NCI-H1930 (cell line): ENCODE measurements around the gene IL17RE.
"Not testable (repeated sequence)": the region's sequence is repeated elsewhere in the genome, so short reads cannot be mapped to it uniquely, and the experiment has no call there.

ENCODE experiments used
- DNase-seq, 2 experiments: peaks; one replicate each; lab custom pipeline; 2025; lab: John Stamatoyannopoulos, UW

Gene IL17RE

DNA sequence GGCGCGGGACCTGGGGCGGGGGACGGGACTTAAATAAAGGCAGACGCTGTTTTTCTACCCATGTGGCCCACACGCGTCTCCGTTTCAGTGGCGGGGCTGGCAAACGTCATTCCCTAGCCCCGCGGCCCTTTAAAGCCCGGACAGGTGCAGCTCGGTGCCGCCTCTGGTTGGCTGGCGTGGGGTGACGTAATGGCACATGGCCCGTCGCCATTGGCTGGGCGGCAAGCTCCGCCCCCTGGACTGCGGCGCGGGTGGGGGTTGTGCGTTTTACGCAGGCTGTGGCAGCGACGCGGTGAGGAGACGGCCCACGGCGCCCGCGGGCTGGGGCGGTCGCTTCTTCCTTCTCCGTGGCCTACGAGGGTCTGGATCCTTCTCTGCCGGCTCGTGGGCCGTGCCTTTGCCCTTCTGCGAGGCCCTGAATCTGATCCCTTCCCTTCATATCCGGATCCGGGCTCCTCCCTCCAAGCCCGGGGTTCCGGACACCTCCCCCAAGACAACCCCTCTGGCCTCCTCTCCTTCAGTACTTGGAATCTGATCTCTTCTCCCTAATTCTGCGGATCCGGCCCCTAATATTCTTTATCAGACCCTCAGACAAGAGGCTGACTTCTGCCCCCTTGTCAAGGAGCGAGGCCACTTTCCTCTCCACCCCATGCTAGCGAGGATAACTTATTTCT lies 31.1 kb downstream of the IL17RE start, which contains the start of gene CRELD1:
TSS of gene CRELD1 (plus strand) at position 274 of the 674 bp plus-strand sequence. CDS start 605 bp downstream, outside the sequence.
- peak; percentile 82 to 85 for DNase-seq

DNA sequence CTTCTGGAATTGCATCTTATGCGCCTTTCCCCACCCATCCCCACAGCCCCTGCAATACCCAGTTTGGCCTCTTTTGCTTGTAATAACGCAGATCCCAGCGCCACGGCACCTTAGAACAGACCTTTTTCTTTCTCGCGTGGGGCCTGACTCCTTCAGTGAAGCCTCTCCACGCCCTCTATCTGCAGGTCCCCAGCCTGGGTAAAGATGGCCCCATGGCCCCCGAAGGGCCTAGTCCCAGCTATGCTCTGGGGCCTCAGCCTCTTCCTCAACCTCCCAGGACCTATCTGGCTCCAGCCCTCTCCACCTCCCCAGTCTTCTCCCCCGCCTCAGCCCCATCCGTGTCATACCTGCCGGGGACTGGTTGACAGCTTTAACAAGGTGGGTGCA lies 31.6 kb downstream of the IL17RE start:
- DNase-seq, result no peak

DNA sequence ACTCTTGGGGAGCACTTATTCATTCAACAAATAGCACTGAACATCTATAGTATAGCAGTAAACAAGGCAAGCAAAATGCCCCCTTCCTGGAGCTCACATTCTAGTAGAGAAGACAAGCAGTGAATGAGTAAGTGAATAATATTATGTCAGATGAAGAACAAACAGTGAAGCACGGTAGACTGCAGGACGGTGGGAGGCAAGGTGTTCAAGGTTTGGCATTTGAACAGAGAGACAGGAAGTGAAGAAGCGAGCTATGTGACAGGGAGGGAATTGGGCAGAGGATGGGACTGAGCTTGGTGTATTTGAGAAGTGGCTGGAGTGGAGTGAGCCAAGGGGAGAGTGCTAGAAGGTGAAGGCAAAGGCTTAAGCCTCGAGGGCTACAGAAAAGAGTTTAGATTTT lies 32.3 kb downstream of the IL17RE start:
- DNase-seq, result no peak

DNA sequence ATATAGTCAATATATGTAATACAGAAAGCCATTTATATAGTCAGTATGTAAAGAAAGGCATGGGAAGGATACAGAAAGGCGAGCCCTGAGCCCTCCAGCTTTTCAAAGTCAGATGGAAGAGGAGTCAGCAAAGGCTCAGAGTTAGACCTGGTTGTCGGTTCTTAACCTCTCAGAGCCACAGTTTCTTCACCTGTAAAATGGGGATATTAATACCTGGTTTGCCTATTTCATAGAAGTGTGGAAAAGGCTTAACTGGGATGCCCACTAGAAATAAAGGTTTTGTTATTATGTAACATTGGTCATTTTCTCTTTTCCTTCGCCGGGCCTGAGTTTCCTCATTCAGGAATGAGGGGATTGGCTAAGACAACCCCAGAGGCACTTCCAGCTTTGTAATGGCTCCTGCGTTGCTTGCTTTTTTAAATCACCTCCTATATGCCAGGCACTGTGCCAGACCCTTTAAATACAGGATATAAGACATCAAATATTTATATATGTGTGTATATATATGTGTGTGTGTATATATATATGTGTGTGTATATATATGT lies 33.4 kb downstream of the IL17RE start:
- DNase-seq, result no peak

DNA sequence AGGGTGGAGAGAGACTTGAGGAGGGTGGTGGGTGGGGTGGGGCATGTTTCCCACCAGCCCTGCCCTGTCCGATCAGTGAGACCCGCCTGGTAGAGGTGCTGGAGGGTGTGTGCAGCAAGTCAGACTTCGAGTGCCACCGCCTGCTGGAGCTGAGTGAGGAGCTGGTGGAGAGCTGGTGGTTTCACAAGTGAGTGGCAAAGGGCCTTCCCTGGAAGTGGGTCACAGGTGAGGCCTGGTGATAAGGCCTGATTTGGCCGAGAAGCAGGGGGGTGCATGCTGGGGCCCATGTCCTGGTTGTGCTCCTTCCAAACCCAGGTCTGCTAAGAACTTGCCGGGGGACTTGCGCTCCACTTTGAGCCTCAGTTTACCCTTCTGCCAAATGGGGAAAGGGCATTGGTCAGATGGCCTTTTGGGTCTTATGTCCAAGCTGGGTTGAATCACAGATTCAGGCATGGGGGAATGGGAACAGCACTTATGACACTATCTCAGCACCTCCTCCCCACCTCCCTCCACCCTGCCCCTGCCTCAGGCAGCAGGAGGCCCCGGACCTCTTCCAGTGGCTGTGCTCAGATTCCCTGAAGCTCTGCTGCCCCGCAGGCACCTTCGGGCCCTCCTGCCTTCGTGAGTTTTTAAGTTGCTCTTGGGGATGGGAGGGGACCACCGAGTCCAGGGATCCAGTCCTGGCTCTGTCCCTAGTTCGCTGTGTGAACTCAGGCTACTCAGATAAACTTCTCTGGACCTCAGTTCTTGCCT lies 35.0 kb downstream of the IL17RE start:
- no peak for DNase-seq

DNA sequence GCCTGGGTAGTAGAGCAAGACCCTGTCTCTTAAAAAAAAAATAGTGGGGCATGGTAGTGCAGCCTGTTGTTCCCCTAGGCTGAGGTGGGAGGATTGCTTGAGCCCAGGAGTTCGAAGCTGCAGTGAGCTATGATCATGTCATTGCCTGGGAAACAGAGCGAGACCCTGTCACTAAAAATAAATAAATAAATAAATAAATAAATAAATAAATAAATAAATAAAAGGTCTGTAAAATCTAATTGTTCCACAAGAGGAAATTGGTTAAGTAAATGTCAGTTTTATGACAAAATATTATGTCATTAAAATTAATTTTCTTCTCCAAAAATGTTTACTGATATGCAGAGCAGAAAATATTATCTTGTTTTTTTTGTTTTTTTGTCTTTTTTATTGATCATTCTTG lies 36.3 kb downstream of the IL17RE start:
- no peak for DNase-seq

DNA sequence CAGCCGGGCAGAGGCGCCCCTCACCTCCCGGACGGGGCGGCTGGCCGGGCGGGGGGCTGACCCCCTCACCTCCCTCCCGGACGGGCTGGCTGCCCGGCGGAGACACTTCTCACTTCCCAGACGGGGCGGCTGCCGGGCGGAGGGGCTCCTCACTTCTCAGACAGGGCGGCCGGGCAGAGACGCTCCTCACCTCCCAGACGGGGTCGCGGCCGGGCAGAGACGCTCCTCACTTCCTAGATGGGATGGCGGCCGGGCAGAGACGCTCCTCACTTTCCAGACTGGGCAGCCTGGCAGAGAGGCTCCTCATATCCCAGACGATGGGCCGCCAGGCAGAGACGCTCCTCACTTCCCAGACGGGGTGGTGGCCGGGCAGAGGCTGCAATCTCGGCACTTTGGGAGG lies 37.3 kb downstream of the IL17RE start:
- DNase-seq, result not testable (repeated sequence)

DNA sequence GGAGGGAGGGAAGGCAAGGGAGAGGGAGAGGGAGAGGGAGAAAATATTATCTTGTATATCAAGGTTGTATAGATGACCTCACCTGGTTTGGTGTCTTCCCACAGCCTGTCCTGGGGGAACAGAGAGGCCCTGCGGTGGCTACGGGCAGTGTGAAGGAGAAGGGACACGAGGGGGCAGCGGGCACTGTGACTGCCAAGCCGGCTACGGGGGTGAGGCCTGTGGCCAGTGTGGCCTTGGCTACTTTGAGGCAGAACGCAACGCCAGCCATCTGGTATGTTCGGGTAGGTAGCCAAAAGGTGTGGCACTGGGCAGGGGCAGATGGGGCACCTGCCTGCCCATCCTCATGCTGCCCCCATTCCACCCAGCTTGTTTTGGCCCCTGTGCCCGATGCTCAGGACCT lies 38.1 kb downstream of the IL17RE start:
- no peak for DNase-seq

DNA sequence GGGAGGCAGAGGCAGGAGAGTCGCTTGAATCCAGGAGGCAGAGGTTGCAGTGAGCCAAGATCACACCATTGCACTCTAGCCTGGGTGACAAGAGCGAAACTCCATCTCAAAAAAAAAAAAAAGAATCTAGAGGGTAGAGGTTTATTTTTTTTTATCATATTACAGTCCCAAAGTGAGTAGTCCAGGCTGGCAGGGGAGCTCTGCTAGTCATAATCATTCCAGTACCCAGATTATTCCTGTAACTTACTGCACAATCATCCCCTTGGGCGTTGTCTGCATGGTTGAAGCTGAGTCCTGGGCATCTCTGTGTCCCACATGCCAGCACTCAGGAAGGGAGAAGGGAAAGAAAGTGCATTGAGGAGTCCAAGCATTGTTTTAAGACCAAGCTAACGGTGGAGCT lies 39.5 kb downstream of the IL17RE start:
- no peak for DNase-seq

DNA sequence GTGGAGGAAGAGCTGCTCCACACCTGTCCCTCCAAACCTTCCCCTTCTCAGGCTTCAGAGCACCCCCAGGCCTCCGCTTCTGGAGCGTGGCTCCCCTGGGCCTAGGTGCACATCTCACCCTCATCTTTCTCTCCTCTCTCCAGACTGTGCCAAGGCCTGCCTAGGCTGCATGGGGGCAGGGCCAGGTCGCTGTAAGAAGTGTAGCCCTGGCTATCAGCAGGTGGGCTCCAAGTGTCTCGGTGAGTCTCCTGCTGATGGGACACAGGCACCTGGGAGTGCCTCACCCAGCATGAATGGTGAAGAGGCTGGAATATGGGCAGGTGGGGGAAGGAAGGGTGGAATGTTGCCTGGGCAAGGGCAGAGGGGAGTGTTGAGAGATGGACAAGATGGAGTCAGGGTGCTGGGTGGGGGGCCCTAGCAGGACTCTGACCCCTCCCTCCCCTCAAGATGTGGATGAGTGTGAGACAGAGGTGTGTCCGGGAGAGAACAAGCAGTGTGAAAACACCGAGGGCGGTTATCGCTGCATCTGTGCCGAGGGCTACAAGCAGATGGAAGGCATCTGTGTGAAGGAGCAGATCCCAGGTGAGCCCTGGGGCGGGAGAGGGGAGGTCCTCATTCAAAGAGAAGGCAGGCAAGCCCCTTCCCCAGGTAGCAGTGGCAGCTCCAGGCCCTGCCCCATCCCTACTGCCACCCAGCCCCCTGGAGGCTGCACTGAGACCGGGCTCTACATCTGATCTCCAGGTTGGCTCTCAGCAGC lies 40.5 kb downstream of the IL17RE start:
- DNase-seq, result no peak

DNA sequence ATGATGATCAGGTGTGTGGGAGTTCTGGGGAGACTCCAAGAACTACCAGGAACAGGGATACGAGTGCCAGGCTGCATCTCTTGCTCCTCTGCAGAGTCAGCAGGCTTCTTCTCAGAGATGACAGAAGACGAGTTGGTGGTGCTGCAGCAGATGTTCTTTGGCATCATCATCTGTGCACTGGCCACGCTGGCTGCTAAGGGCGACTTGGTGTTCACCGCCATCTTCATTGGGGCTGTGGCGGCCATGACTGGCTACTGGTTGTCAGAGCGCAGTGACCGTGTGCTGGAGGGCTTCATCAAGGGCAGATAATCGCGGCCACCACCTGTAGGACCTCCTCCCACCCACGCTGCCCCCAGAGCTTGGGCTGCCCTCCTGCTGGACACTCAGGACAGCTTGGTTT lies 41.6 kb downstream of the IL17RE start:
- DNase-seq, result no peak

DNA sequence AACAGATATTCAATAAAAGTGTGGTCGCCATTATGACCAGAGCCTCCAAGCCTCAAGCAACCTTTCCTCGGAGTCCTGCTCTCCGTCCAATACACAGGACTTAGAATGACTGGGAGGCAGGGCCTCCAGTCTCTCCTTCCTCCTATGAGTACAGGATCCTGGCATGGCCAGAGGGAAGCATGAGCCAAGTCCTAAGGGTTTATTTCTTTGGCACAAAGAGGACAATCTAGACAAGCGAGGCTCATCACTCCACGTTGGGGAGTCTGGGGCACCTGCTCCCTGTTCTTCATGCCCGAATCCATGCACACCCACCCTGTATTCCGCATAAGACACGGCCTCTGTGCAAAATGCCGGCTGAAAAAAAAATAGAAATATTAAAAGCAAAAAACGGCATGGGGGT lies 42.7 kb downstream of the IL17RE start:
- no peak for DNase-seq

DNA sequence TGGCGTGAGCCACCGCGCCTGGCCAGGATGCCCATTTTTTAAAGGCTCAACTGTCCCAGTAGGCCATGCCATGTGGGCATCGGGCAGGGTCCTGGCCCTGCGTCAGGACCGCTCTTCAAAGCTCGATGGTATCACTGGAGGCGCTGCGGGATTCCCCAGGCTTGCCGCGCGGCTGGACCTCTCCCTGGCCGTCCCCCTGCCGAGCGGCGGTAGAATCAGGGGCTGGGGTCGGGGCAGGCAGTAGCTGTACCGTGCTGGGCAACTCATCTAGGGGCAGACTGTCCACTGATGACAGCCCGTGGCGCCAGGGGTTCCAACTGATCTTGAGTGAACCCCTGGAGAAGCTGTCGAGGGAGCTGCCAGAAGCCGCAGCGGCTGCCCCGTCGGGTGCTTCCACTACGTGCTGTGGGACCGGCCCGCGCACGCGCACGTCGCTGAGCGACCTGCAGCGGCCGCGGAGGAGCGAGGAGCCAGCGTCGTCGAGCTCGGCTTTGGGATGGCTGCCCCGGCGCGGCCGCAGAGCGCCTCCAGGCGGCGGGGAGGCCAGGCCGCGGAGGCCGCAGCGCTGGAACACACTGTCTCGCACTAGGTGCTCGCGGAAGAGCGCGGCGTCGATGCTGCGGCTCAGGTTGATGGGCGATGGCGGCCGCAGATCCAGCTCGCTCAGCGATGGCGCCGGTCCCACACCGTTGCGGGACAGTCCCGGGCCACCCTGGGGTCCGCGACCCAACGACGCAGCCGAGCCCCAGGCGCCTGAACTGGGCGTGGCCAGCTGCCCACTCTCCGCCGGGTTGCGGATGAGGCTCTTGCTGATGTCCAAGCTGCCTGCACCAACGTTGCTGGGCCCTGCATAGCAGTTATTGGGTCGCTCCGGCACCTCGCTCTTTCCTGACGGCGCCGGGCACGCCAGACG lies 43.7 kb downstream of the IL17RE start:
- DNase-seq, result peak; percentile 38 to 87

DNA sequence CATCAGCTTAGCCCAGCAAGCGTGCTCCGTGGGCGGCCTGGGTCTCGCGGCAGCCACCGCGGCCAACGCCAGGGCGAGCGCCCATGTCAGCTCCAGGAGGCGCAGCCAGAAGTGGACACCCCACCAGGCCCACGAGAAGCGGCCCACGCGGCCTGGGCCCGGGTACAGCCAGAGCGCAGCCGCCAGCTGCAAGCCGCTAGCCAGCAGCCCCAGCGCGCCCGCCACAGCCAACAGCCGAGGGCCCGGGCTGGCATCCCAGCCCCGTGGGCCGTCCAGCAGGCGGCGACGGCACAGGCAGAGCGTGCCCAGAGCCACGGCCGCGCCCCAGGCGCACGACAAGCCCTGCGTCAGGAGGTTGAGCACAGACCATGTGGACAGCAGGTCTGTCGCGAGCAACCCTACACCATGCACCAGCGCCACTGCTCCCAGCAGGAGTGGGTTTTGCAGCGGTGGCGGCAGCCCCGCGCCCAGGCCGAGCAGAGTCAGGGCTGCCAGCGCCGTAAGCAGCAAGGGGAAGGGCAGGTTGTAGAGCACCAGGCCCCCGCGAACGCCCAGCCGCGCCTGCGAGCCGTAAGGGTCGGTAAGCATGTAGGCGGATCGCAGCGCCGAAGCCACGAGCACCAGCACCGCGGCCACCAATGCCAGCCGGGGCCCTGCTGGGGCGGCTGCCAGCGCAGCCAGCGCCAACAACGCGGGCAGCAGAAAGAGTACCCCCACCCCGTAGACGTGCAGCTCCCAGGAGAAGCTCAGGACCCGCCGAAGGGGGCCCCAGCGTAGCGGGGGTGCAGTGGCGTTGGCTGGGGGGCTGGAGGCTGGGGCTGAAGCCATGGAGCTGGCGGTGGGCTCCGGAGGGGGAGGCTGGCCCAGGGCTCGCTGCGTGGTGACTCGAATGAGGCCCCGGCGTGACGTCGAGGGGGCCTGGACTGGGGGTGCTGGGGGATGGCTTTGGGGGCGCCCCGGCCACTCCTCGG lies 44.7 kb downstream of the IL17RE start:
- peak; percentile 46 to 72 for DNase-seq

DNA sequence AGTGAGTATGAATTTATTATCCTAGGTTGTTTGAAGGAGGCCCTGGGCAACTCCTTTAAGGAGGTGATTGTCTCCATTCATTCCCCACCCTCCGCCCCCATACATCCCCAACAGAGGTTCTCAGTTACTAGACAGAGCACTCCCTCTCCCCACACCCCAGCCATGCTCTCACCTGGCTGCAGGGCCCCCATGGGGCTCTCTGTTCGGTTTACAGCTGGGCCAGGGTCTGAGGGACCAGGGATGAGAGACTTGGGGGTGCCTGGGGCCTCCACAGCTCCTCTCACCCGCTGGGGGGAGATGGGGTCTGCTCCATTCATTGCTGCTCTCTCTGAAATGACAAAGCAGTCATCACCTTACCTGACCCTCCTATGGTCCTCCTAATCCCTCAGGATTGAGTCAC lies 45.9 kb downstream of the IL17RE start:
- no peak for DNase-seq

DNA sequence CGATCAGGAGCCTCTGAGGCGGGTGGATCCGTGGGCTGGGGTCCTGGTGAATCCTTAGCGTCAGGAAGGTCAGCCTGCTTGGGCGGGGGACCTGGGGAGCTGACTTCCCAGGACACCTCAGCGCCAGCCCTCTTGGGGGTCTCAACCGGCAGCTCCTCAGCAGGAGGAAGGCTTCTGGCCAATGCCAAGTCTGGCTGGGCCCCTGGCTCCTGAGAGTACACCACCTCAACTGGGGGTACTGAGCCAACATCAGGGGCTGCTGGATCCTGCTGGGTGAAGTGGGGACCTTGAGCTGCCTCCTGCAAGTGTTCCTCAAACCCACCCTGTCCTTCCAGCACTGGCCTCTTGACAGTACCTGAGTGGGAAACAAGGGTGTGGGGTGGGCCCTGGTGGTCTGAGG lies 46.5 kb downstream of the IL17RE start:
- no peak for DNase-seq

DNA sequence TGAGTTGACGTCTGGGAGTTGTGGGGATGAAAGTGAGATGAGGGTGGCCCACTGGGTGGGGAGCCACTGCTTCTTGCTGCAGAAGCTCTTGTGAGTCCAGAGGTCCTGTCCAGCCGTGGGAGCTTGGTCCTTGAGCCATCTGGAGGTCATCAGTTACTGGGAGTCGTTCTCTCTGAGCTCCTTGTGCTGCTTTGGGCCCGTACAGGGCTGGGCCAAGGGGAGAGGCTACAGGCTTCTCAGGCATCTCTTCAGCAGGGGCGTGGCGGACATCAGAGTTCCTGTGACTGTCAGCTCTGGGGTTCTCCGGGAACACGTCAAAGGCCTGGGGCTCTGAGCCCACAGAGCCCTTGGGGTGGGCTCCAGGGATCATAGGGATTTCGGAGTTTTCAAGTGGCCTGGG lies 47.0 kb downstream of the IL17RE start:
- DNase-seq, result no peak

DNA sequence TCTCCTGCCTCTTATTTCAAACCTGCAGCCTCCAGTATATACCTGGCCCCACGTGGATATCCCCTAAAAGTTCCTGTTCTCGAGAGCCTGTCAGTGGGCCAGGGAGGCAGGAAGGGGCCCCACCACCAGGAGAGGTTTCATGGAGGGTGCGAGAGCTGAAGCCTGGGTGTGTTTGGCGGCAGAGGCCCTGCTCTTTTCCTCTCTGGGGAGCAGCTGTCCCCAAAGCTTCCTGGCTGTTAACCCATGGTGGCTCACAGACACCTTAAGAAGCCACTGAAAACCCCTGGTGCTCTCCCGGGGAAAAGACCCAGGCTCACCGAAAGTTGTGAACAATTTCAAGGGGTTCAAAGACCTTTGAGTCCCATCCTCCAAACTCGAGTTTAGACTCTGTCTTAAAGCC lies 48.5 kb downstream of the IL17RE start:
- no peak for DNase-seq

DNA sequence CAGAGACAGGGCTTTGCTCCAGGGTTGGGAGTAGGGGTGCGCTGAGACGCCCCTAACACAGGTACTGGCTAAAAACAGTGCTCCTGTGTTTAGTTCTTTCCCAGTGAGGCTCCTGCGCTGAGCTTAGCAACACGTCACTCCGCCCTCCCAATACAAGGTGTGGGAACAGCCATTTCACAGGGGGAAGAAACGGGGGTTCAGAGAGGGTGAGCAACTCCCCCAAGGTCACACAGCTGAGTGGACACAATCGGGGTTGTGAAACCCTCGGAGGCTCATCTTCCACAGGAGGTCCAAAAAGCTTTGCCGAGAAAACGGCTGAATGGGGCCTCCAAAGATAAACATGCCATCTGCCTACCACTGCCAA lies 48.9 kb downstream of the IL17RE start:
- no peak for DNase-seq
